Posterior vena cava (tissue), 2 donors: ENCODE measurements around the gene HLCS. TPM values are rescaled to one million over a fixed set of nuclear protein-coding genes. Genes with fewer than 3 reads are reported as not detected.
"Not testable (repeated sequence)": the region's sequence is repeated elsewhere in the genome, so short reads cannot be mapped to it uniquely, and the experiment has no call there.

Source experiments
- DNase-seq: peaks from one replicate; pipeline ENCODE4 v3.0.0-alpha.2; 2020; ENCODE audit warnings: low spot score
- intact Hi-C, 2 donors: fragments of 100-400 bp; cut with DNase I; formaldehyde crosslinking; loops; one replicate each; pipeline versions ENCODE4 v1.14.1 to v1.14.2; 2022 to 2023
- long read RNA-seq, 2 donors: library from polyadenylated mRNA; unstranded; transcript quantifications; one replicate each; pipeline ENCODE4 v2.0.0, GENCODE V29; 2020 to 2021
- total RNA-seq, 2 donors: library from RNA; stranded (reverse); fragmentation: NEBNext Ultra II Directional; extraction: Animal tissue kit (Norgen Biotek cat#: 25700); gene quantifications; one replicate each; pipeline ENCODE4 v1.2.1, GENCODE V29; 2021
- donor health status: DM: yes; HTN: yes; CAD: no.
- donor health status: DM: yes; HTN: yes; CAD: no.

The HLCS gene
- total RNA-seq, result 10 to 100 TPM; 15.5 to 18.2 TPM
- long read RNA-seq, donor 1, partial matches to known transcripts, result 2 of 11 reads
- long read RNA-seq, donor 1, other reads (novel, unspliced or antisense), result 9 of 11 reads
- long read RNA-seq, donor 2, partial matches to known transcripts, result 1 of 5 reads
- long read RNA-seq, donor 2, other reads (novel, unspliced or antisense), result 4 of 5 reads

DNA sequence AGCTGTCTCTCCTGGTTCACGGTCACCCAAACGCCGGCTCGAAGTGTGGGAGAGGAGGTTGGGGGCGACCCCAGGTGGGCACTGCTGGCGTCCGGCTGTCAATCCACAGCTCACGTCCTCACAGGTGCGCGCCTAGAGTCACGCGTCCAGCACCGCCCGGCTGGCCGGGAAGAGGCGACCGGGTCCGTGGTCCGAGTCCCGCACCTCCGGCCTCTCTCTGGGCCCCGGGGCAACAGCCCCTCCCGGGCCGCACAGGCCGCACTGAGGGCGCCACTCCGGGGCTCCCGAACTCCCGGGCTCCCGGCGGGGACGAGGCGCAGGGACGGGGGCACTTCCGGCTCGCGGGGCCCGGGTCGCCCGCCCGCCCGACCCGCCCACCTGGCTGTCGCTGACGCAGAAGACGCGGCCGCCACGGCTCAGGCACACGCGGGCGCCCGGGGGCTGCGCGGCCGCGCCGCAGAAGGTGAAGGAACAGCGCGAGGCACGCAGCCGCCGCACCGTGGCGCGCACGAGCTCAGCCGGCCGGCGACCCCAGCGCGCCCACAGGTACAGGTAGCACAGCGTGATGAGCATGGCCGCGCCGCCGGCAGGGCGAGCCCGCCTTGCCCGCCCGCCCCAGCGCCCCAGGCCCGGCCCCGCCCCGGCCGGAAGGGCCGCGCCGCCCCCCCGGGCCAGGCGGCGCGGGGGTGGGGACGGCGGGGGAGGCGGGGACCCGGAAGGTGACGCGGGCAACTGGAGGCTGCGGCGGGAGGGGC is at the start of gene HLCS:
HLCS (minus strand) TSS at position 604 of the 755 bp plus-strand sequence; CDS start at position 573, 31 bp downstream.
- peak; percentile 85 for DNase-seq
- intact Hi-C loops, result no loop called here

DNA sequence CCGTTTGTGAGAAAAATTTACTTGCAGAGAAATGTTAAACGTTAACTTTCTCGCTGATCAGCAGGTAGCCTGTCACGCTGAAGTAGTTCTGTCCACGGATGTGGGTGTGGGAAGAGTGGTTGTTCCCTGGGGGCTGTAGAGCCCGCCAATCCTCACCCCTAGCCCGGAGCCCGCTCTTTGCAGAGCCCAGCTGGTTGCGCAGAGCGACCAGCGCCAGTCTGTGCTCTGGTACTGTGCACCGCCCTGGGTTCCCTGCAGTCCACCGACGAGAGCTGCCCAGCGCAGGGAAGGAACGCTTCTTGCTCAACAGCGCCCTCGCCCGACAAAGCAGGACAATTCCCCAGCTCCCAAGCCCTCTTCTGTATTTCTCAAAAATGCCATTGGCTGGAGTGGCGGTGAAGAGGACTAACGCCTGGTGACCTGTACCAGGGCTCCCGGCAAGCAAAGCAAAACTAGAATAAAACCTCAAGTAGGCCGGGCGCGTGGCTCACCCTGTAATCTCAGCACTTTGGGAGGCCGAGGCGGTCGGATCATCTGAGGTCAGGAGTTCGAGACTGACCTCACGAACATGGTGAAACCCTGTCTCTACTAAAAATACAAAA is 43.4 kb upstream of the HLCS start:
- intact Hi-C loops, result no loop called here
- peak; percentile 93 for DNase-seq

DNA sequence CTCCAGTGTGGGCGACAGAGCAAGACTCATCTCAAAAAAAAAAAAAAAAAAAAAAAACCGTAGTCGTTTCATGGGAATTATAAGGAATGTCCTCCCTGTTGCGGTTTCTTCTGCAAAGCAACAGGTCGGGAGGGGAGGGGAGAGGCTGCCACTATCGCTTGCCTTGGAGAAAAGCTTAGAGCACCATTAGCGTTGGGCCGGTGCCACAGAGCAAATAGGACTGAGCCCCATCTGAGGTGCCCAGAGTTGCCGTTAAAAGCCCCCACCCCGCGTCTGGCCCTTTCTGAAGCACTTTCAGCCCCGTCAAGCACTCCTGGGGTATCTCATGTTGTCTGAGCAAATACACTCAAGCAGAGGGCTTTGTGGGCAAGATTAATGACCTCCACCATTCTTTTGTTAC is 42.3 kb upstream of the HLCS start:
- intact Hi-C loops, result no loop called here

DNA sequence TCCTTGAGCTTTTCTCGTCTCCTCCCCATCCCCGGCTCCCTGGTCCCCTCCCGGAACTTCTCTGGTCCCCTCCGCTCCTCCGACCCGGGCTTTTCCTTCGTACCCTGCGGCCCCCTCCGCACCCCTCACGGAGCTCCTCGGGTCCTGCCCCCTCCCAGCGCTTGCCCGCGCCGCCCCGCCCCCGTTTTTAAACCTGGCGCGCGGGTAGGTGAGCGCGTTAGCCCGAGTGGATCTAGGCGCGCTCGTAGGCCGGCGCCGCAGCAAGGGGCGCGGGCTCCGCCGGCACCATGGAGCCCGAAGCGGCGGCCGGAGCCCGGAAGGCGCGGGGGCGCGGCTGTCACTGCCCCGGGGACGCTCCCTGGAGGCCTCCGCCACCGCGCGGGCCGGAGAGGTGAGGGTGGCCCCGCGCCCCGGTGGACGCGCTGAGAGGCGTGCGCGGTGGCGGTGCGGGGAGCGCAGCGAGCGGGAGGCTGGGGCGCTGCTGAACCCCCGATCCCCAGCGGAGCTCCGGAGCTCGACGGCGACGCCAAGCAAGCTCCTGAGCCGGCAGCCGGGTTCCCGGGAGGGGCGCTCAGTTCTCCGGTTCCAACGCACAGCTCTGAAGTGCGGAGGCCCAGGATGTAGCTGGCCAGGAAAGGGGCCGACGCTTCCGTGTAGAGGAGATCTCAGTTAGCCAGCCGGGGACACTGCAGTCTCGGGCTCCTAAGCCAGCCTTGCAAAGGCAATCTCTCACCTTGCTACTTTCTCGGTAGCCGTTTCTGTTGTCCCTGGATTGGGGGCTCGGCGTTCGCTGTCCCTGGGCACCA is 40.2 kb upstream of the HLCS start, which contains the start of gene RIPPLY3:
RIPPLY3 (plus strand) TSS at position 217 of the 806 bp plus-strand sequence; CDS start at position 288, 71 bp downstream.
- intact Hi-C loops, result no loop called here
- no peak for DNase-seq

More for the DNA sequence above, 42.3 kb upstream of the HLCS start:
- DNase-seq, result no peak

DNA sequence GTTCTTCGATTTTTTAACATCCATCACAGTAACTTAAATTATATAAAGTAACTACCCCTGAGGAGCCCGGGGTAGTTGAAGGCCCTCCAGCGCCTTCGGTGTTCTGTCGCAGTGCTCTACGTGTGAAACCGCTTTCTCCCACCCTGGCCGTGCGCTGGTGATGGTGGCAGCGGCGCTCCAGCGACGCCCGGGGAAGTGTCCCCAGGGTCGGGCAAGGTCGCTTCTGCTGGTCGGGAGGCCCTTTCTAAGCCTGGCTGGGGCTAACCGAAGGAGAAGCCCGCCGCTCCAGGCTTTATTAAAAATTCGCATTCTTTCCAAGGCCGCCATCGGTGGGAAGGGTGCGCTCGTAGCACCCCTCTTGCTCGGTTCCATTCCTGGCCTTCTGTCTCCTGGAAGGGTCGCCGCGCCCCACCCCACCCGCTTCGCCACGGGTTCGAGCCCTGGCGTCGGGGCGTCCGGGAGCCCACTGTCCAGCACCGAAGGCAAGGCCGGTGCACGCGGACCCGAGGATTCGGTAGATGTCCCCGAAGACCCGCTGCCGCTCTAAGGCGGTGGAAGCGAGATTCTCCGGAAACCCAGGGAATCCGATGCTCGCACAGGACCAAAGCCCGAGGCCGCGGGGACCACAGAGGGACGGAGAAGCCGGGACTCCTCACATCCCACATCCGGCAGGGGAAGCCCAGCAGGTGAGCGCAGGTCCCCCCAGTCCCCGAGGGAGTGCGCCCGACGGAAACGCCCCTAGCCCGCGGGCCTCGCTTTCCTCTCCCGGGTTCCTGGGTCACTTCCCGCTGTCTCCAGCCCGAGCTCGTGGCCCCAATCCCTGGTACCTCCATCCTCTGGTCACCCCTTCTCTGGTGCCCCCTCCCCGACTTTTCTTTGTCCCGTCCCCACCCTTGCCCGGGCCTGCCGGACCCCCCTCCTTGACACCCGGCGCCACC is 39.3 kb upstream of the HLCS start:
- no peak for DNase-seq
- intact Hi-C loops, result no loop called here

DNA sequence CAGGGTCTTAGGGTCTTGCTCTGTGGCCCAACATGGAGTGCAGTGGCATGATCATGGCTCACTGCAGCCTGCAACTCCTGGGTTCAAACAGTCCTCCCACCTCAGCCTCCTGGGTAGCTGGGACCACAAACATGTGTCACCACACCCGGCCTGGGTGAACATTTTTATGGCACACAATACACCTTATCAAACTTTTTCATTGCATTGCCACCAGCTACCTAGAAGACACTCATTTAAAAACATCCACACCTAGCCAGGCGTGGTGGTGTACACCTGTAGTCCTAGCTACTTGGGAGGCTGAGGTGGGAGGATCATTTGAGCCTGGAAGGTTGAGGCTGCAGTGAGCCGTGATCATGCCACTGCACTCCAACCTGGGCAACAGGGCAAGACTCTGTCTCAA is 37.4 kb upstream of the HLCS start:
- intact Hi-C loops, DNase-seq: not testable (repeated sequence)

DNA sequence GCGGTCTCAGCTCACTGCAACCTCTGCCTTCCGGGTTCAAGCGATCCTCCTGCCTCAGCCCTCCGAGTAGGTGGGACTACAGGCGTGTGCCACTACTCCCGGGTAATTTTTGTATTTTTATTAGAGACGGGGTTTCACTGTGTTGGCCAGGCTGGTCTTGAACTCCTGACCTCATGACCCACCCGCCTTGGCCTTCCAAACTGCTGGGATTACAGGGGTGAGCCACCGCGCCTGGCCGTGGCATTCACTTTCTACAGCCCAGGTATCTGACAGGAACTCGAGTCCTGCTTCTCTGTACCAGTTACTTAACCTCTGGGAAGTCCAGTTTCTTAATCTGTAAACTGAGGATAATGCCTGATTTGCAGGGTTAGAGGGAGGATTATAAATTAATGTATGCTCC is 36.4 kb upstream of the HLCS start:
- DNase-seq, intact Hi-C loops: not testable (repeated sequence)

DNA sequence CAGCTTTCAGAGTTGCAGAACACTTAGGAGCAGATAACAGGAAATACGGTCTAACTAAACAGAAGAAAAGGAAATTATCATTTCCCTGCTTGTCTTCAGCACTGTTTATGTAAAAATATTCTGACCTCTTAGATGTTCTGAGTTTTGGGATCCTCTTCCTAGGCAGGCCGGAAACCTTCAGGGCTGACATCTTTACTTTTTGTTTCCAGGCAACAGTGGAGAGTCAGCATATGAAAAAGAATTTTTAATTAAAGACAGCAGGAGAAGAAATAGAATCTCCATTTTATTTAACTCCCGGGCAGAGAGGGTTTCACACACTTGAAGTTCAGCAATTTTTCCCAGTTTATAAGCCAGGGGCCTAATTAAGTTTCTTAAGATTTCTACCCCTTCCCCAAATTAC is 35.0 kb upstream of the HLCS start:
- DNase-seq, result no peak
- intact Hi-C loops, result no loop called here

DNA sequence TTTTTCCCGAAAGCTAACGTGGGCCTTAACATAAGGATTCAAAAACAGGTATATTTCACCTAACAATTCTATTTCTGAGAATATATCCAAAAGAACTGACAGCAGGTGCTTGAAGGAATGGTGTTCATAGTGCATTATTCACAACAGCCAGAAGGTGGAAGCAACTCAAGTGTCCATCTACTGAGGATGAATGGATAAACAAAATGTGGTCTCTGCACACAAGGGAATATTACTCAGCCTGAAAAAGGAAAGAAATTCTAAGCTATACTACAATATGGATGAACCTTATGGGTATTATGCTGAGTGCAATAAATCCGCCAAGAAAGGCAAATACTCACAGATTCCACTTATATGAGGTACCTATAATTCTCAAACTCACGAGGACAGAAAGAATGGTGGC is 33.9 kb upstream of the HLCS start:
- intact Hi-C loops, result no loop called here
- DNase-seq, result no peak

DNA sequence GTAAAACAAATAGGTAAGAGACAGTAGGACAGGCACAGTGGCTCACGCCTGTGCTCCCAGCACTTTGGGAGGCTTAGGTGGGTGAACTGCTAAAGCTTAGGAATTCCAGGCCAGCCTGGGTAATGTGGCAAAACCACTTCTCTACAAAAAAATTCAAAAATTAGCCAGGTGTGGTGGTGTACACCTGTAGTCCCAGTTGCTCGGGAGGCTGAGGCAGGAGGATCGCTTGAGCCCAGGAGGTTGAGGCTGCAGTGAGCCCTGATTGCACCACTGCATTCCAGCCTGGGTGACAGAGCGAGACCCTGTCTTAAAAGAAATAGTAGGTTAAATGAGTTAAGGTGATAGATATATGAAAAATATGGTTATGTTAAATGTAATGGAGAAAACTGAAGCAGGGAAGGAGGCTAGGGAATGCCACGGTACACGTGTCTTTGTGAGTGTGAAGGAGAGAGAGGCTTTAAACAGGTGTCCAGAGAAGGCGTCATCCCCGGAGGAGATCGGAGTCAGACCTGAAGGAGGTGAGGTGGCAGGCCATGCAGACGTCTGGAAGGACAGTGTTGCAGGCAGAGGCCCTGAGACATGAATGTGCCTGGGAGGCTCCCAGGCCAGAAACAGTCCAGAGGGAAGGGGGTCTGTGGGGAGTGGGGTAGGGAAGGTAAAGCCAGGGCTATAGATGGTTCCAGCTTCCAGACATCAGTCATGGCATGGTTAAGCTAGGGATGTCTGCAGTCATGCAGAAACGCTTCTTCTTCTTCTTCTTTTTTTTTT is 32.8 kb upstream of the HLCS start:
- DNase-seq, result no peak
- intact Hi-C loops, result no loop called here

DNA sequence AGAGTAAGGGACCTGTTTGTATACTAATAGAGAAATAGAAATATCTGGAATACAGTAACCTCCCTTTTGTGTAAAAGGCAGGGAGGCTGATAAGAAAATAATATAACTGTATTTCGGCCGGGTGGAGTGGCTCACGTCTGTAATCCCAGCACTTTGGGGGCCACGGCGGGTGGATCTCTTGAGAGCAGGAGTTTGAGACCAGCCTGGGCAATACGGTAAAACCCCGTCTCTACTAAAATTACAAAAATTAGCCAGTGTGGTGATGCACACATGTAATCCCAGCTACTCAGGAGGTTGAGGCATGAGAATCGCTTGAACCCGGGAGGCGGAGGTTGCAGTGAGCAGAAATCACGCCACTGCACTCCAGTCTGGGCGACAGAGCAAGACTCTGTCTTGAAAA is 28.8 kb upstream of the HLCS start:
- intact Hi-C loops, DNase-seq: not testable (repeated sequence)

DNA sequence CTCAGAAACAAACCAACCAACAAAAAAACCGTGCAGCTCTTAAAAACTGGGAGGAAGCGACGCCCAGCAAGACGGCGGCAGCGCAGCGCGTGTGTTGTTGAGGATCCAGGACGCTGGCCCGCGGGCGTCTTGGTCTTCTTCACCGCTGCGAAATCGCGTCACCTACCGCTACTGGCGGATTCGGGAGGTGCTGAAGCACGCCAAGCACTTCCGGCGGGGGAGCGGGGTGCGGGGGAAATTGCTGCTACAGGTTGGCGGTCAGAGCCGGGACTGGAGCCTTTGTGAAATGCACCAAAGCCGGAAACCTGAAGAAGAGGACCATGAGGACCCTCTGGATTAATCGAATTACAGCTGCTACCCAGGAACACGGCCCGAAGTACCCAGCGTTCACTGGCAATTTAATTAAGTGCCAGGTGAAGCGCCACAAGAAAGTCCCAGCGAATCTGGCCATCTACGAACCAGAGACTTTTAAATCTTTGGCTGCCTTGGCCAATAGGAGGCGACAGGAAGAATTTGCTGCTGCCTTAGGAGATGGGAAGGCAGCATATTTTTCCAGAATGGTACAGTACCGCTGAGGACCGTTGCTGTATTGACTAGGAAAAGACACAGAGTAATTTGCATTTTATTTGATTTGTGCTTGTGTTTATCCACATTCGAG is 28.2 kb upstream of the HLCS start:
- intact Hi-C loops, result no loop called here
- DNase-seq, result no peak

DNA sequence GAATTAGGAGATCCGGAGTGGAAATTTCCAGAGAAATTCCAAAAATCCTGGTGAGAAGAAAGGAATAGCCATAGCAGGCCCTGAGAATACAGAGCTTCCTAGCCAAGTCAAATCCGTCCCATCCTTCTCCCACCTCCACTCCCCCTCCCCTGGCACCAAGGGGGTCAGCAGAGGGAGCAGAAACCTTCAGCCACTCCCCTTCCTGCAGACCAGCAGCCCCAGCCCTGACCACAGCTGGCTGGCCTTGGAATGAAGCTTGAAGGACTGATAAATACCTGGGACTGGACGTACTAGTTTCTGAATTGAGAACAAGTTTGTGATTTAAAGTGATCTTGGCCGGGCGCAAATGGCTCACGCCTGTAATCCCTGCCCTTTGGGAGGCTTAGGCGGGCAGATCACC is 26.2 kb upstream of the HLCS start:
- intact Hi-C loops, result no loop called here
- DNase-seq, result no peak

DNA sequence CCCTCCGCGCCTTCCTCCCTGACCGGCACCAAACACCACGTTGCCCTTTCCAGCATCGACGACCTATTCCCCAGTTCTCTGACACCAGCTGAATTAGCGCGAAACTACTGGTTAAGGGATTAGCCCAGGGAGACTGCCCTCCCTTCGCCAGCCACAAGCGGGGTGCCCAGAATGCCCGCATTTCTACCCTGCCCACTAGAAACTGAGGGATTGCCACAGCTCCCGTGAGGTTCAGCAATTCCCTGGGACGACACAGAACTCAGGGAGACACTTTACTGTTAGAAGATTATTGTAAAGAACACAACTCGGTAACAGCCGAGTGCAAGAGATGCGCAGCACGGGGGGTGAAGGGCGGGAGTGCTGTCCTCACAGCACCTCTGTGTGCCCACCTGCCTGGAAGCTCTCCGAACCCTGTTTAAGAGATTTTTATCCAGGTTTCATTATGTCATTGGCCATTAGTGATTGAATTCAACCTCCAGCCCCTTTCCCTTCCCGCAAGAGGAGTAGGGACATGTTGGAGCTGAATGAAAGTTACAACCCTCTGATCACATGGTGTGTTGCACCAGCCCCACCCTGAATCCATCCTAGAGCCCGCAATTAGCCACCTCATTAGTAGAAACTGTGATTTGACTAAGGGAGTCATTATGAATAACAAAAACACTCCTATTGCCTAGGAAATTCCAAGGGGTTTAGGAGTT is 24.2 kb upstream of the HLCS start:
- DNase-seq, result no peak
- intact Hi-C loops, result no loop called here

DNA sequence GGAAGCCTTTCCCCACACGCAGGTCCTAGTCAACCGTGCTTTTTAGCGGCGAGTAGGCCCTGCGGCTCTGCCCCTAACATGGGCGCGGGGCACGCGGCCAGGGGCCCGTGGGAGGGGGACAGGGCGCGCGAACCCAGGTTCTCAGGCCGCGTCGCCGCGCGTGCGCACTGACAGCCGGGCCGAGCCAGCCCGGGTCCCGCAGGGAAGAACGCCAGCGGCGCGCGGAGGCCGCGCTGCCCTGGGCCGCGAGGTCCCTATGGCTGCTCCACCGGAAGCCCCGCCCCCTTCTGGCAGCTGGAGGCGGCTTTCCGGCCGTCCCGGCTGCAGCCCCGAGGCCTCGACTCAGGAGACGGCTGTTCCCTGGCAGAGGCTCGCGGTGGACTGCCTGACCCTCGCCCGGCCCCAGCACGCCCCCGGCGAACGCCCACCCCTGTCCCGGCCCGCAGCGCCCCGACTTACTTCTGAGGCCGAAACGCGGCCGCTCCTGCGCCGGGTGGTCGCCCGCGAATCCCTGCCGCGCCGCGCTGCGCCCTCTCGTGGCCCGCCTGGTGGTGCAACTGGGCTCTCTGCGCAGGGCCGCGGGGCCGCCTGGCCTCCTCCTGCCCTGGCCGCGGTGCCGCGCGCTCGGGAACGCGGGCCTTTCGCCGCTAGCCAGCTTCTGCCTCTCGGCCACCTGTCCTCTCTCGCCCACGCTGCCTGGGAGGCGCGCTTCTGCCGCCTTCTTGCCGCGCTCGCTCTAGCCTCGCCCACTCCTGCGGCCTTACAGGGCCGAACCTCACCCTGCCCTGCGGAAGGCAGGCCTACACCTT is 23.4 kb upstream of the HLCS start:
- intact Hi-C loops, result loop anchor here in 1 of 2 donors (1.0 kb wide), 1 partner anchor 60 kb away; no protein-coding TSS in a partner anchor
- DNase-seq, result peak; percentile 98

DNA sequence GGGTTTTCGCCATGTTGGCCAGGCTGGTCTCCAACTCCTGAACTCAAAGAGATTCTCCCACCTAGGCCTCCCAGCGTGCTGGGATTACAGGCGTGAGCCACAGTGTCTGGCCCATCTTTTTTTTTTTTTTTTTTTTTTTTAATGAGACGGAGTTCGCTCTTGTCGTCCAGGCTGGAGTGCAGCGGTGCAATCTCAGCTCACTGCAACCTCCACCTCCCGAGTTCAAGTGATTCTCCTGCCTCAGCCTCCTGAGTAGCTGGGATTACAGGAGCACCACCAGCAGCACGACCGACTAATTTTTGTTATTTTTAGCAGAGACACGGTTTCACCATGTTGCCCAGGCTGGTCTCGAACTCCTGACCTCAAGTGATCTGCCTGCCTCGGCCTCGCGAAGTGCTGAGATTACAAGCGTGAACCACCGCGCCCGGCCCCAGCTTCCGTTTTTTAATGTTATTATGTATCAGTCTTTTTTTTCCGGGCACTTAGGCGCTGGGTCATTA is 22.8 kb upstream of the HLCS start:
- intact Hi-C loops, result loop anchor here in 1 of 2 donors (1.0 kb wide), 1 partner anchor 59 kb away; no protein-coding TSS in a partner anchor
- not testable (repeated sequence) for DNase-seq
